GM18505 (cell line): ENCODE measurements around the gene INHA.

ENCODE experiments used
- ATAC-seq: cut with Tn5 transposase; IDR thresholded peaks from one replicate; pipeline ENCODE4 v1.9.1; 2021; ENCODE audit not compliant: unreplicated experiment
- POLR2A ChIP-seq: IDR thresholded peaks from 4 replicates; pipeline ENCODE4 v1.6.1; 2011; ENCODE audit warnings: borderline replicate concordance; ENCODE audit not compliant: insufficient read depth, insufficient read length; ENCODE audit errors: extremely low read depth

The INHA gene

GRCh38 chr2:219581346-219581745, 9.2 kb downstream of the INHA start:
- TF ChIP-seq POLR2A: no peak
- no peak for ATAC-seq

GRCh38 chr2:219591091-219591490, 19.0 kb downstream of the INHA start:
- ATAC-seq: no peak
- TF ChIP-seq POLR2A: no peak

GRCh38 chr2:219592736-219593135, 20.6 kb downstream of the INHA start:
- no peak for TF ChIP-seq POLR2A
- ATAC-seq: no peak

GRCh38 chr2:219593154-219593553, 21.0 kb downstream of the INHA start:
- ATAC-seq: no peak
- no peak for TF ChIP-seq POLR2A

GRCh38 chr2:219595256-219595655, 23.1 kb downstream of the INHA start:
- no peak for TF ChIP-seq POLR2A
- ATAC-seq: no peak

GRCh38 chr2:219596954-219597551, 24.9 kb downstream of the INHA start:
- ATAC-seq: peak; percentile 5

GRCh38 chr2:219597552-219598307, 25.6 kb downstream of the INHA start, which contains the start of gene STK11IP:
TSS of gene STK11IP (plus strand) at chr2:219597857. CDS start at chr2:219598120, 263 bp downstream.
- peak; percentile 96 for TF ChIP-seq POLR2A
- peak; percentile 94 for ATAC-seq

More at GRCh38 chr2:219596954-219597551, 24.9 kb downstream of the INHA start:
- TF ChIP-seq POLR2A: no peak

GRCh38 chr2:219598308-219599078, 26.4 kb downstream of the INHA start:
- no peak for ATAC-seq
- TF ChIP-seq POLR2A: no peak

GRCh38 chr2:219603771-219604170, 31.7 kb downstream of the INHA start:
- no peak for TF ChIP-seq POLR2A

GRCh38 chr2:219605607-219605954, 33.5 kb downstream of the INHA start:
- ATAC-seq: no peak
- TF ChIP-seq POLR2A: no peak

More at GRCh38 chr2:219603771-219604170, 31.7 kb downstream of the INHA start:
- no peak for ATAC-seq

GRCh38 chr2:219607931-219608330, 35.8 kb downstream of the INHA start:
- no peak for ATAC-seq
- no peak for TF ChIP-seq POLR2A

- TF ChIP-seq POLR2A: no peak
- no peak for ATAC-seq
These were observed 36.4 kb downstream of the INHA start for GRCh38 chr2:219608399-219608964.

GRCh38 chr2:219609149-219609750, 37.1 kb downstream of the INHA start:
- TF ChIP-seq POLR2A: no peak
- no peak for ATAC-seq
